ENCODE measurements around the gene HDAC7.

DNA sequence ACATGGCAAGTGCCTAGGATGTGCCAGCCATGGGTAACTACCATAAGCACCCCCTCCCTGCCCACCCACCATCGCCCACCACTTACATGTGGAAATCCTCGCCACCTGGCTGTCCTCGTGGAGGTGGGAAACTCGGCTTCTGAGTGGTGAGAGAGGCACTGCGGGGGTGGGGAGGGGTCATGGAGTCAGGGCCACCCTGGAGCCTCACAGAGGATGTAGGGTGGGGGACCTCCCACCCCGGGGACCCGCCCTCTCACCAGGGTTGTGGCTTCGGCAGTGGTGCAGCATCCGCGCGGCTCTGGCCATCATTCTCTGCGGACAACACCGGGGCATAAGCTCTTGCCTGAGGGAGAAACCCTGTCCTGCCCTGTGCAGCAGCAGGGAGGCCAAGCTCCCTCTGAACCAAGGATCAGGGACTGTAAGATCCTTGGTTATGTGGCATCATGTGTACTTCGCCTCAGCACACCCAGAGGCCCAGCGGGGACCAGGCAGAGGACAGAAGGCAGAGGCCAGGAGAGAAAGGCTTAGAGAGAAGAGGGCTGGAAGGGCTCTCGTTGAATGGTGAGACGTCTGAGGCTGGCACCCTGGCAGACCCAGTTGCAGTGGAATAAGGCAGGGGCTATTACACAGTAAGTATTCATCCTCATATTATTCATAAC is 81.6 kb downstream of the HDAC7 start:
- TF ChIP-seq, protein P1, sequence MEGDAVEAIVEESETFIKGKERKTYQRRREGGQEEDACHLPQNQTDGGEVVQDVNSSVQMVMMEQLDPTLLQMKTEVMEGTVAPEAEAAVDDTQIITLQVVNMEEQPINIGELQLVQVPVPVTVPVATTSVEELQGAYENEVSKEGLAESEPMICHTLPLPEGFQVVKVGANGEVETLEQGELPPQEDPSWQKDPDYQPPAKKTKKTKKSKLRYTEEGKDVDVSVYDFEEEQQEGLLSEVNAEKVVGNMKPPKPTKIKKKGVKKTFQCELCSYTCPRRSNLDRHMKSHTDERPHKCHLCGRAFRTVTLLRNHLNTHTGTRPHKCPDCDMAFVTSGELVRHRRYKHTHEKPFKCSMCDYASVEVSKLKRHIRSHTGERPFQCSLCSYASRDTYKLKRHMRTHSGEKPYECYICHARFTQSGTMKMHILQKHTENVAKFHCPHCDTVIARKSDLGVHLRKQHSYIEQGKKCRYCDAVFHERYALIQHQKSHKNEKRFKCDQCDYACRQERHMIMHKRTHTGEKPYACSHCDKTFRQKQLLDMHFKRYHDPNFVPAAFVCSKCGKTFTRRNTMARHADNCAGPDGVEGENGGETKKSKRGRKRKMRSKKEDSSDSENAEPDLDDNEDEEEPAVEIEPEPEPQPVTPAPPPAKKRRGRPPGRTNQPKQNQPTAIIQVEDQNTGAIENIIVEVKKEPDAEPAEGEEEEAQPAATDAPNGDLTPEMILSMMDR (IDR thresholded peaks at IDR 0.05), result no peak
- no peak for TF ChIP-seq POLR2AphosphoS5 (IDR thresholded peaks at IDR 0.05)
- no peak for TF ChIP-seq POLR2A (IDR thresholded peaks at IDR 0.05)
